ENCODE results near the gene DGKB.

DGKB gene

GRCh38 chr7:14191686-14192098, 710.9 kb downstream of the DGKB start:
- no peak overlapping the region for H3K4me3 ChIP-seq (replicated peaks; ENCODE audit: low read depth, low read length)
- DNase-seq (ENCODE audit: extremely low read depth, low read depth), result no peak
- TF ChIP-seq CTCF (IDR thresholded peaks at IDR 0.05; ENCODE audit: low read depth, low read length, missing control alignments), result no peak

GRCh38 chr7:14184292-14184864, 718.2 kb downstream of the DGKB start:
- no peak overlapping the region for H3K4me3 ChIP-seq (replicated peaks; ENCODE audit: low read depth, low read length)
- no peak for DNase-seq (ENCODE audit: extremely low read depth, low read depth)
- no peak for TF ChIP-seq CTCF (IDR thresholded peaks at IDR 0.05; ENCODE audit: low read depth, low read length, missing control alignments)

- DNase-seq (ENCODE audit: extremely low read depth, low read depth), result no peak
These were observed 722.8 kb downstream of the DGKB start for GRCh38 chr7:14179781-14180180.

GRCh38 chr7:14177876-14178275, 724.7 kb downstream of the DGKB start:
- no peak overlapping the region for H3K4me3 ChIP-seq (replicated peaks; ENCODE audit: low read depth, low read length)
- TF ChIP-seq CTCF (IDR thresholded peaks at IDR 0.05; ENCODE audit: low read depth, low read length, missing control alignments), result no peak
- DNase-seq (ENCODE audit: extremely low read depth, low read depth), result no peak

More at GRCh38 chr7:14179781-14180180, 722.8 kb downstream of the DGKB start:
- no peak for TF ChIP-seq CTCF (IDR thresholded peaks at IDR 0.05; ENCODE audit: low read depth, low read length, missing control alignments)
- H3K4me3 ChIP-seq (replicated peaks; ENCODE audit: low read depth, low read length), result no peak overlapping the region

- TF ChIP-seq CTCF (IDR thresholded peaks at IDR 0.05; ENCODE audit: low read depth, low read length, missing control alignments), result no peak
- no peak overlapping the region for H3K4me3 ChIP-seq (replicated peaks; ENCODE audit: low read depth, low read length)
- no peak for DNase-seq (ENCODE audit: extremely low read depth, low read depth)
These were observed 731.7 kb downstream of the DGKB start for GRCh38 chr7:14170872-14171271.

GRCh38 chr7:14158111-14158510, 744.4 kb downstream of the DGKB start:
- DNase-seq (ENCODE audit: extremely low read depth, low read depth), result no peak
- H3K4me3 ChIP-seq (replicated peaks; ENCODE audit: low read depth, low read length), result no peak overlapping the region
- no peak for TF ChIP-seq CTCF (IDR thresholded peaks at IDR 0.05; ENCODE audit: low read depth, low read length, missing control alignments)

- no peak for DNase-seq (ENCODE audit: extremely low read depth, low read depth)
- TF ChIP-seq CTCF (IDR thresholded peaks at IDR 0.05; ENCODE audit: low read depth, low read length, missing control alignments), result no peak
- no peak overlapping the region for H3K4me3 ChIP-seq (replicated peaks; ENCODE audit: low read depth, low read length)
These were observed 746.1 kb downstream of the DGKB start for GRCh38 chr7:14156436-14156835.
